RKO (cell line): ENCODE data around the gene ATG2A.
"Not testable (repeated sequence)": the region's sequence is repeated elsewhere in the genome, so short reads cannot be mapped to it uniquely, and the experiment has no call there.

Experiments
- DNase-seq: peaks from one replicate; pipeline ENCODE4 v3.0.0-alpha.2; 2016; ENCODE audit warnings: low spot score

ATG2A gene

DNA sequence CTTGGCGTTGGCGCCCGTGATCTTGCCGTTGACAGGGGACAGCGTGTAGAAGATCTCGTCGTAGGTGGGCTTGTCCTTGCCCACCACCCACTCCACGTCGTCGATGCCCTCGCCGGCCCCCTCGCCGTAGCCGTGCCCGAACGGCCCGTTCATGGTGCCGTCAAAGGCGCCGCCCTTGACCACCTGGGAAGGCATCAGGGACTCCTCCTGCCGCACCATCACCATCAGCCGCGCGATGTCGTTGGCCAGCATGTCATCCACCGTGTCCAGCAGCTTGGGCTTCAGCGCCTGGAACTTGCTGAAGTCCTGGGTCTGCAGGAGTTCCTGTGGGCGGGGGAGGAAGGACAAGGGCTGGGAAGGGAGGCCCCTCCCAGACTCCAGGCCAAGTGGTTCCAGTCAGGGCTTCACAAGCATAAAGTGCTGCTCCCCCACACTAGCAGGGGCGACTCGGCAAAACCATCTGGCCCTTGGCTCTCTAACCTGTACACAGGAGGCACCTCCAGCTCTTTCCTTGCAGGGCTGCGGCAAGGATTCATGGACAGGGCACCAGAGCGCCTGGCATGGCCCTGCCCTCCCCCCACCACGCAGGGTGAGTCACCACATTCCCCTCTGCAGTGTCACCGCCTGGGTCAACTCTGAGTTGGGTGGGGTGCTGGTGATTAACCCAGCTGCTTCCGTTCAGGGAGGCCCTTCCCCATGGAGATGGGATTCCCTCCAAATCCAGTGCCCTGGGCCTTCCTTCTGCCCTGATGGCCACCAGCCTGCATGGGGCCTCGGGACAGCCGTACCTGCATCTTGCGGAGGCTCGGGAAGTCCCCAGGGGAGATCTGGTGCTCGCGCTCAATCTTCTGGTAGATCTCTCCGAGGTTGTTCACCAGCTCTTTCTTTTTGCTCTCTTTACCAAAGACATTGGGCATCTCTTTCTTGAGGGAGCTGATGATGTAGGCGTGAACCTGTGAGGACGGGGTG is 62.2 kb downstream of the ATG2A start:
- DNase-seq = peak; percentile 95

DNA sequence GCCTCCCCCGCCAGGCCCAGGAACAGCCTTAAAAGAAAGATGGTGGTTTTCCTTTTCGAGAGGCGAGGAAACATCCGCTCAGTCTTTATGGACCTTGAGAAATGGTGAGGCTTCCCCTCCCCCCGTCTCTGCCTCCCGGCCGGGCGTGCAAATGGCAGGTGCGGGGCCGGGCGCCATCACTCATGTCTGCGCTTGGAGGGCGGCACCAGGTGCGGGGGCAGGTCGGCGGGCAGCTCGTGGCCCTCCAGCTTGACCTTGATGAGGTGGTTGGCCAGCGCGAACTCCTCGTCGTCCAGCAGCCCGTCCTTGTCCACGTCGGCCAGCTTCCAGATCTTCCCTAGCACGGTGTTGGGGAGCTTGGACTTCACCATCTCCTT is 62.9 kb downstream of the ATG2A start:
- DNase-seq = no peak

- no peak for DNase-seq
Measured at GRCh38 chr11:64853709-64854108, 63.3 kb downstream of the ATG2A start.

GRCh38 chr11:64852804-64853509 is 64.1 kb downstream of the ATG2A start:
- no peak for DNase-seq

- no peak for DNase-seq
Measured at GRCh38 chr11:64851831-64852351, 65.1 kb downstream of the ATG2A start.

GRCh38 chr11:64850979-64851567 is 65.9 kb downstream of the ATG2A start:
- no peak for DNase-seq

DNA sequence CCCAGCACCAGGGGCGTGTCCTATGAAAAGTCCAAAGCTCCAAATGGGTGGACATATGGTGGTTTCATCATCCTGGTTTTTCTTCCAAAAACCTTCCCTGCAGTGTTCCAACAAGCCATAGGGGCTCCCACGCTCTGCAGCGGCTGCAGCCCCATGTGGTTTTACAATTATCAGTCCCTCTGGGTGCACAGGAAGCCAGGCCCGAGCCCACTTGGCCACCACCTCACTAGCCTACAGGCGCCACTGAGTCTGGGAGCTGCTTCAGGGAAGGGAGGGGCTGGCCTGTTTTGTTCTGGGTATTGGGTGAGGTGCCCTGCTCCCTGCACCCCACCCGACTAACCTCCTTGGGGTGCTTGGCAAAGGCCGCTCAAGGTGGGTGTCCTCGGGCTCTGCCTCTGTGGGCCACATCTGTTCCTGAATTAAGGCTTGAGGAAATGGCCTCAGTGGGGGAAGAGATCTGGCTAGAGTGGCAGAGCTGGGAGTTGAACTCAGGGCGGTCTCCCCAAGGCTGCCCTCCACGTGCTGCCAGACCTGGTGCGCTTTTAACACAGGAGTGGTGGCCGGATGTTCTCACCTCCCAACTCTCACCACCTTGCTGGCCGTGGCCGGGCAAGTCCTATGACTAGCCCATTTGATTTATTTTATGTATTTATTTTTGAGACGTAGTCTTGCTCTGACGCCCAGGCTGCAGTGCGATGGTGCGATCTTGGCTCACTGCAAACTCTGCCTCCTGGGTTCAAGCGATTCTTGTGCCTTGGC is 67.2 kb downstream of the ATG2A start:
- DNase-seq = no peak

DNA sequence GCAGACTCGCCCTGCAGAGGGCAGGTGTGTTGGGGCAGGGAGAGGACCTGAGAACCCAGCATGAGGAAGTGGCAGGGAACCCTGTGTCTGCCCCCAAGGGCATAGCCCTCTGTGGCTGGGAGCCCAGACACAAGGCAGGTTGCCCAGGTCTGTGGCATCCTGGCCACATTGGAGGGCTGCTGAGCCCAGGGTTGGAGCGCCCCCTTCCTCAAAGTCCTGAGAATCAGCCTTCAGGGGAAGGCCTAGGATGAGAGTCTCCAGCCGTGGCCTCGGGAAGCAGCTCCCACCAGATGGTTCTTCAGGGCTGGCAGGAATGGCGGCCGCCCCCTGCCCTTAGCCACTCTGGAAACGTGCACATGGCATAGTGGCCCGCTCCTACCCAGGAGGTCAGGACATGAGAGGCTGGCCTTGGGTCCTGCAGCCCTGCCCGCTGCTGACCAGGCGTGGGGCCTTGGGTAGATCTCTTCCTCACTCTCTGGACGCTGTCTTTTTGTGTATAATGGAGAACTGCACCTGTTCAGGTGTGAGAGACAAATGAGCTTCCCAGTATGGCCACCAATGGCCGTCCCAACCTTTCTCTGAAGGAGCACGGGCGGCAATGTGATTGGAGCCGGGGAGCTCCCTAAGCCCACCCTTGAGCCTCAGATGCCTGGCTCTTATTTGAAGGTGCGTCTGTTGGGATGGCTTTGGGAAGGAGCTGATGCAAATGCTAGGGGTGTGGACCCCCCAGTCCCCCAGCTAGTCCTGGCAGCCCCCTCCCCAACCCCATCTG is 68.0 kb downstream of the ATG2A start:
- DNase-seq = no peak

GRCh38 chr11:64848214-64848825 is 68.7 kb downstream of the ATG2A start:
- no peak for DNase-seq

- peak; percentile 92 for DNase-seq
Measured at GRCh38 chr11:64846998-64847666, 69.9 kb downstream of the ATG2A start.

GRCh38 chr11:64845776-64846129 is 71.3 kb downstream of the ATG2A start:
- not testable (repeated sequence) for DNase-seq

DNA sequence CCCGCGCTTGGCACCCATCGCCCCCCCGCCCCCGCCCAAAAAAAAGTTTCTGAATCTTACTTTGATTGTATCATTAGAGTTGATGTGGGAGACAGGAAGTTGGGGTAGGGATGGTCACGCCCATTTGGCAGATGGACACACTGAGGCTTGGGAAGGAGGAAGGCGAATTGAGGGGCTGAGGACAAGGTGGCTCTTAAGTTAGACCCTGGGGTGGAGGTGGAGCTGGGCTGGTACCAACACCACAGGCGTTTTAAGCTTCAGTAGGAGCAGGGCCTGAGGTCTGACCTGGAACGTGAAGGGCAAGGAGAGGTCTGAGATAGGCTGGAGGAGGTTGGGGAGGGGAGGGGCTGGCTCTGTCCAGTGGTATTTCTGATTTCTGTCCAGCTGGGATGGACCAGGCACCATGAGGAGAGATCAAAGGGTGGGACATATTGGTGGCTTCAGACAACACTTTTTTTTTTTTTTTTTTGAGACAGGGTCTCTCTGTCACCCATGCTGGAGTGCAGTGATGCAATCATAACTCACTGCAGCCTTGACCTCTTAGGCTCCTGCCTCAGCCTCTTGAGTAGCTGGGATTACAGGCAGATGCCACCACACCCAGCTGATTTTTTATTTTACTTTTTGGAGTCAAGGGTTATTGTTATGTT is 71.8 kb downstream of the ATG2A start:
- DNase-seq = no peak
